H1 (cell line): ENCODE results near the gene CYP26A1. TPM values are rescaled to one million over a fixed set of nuclear protein-coding genes. Genes with fewer than 3 reads are reported as not detected.

Experiments used
- CTCF ChIA-PET: fragments of 300-600 bp; sonication (Branson Sonifier 250); formaldehyde crosslinking; loops from one replicate; lab custom pipeline; 2021; ENCODE audit not compliant: partially characterized antibody; lab: Charles Lee
- POLR2A ChIA-PET: fragments of 300-600 bp; sonication (Branson Sonifier 250); formaldehyde crosslinking; loops from one replicate; lab custom pipeline; 2021; ENCODE audit warnings: inconsistent platforms; ENCODE audit not compliant: partially characterized antibody; lab: Charles Lee
- DNase-seq, 2 experiments: peaks; one replicate each; pipeline versions ENCODE4 v3.0.0 to v3.0.0-alpha.2; 2010 to 2022; ENCODE audit warnings: low spot score in 2 of 2, low read depth in 1 of 2, mixed read lengths in 1 of 2
- FAIRE-seq: peaks from 2 replicates; lab custom pipeline; 2011; peaks lifted over from hg19 to GRCh38; lab: Jason Lieb, UNC
- H2AFZ ChIP-seq: 2 replicates; pipeline ENCODE4 v1.8.1; 2012; ENCODE audit warnings: low read length, inconsistent platforms
- H2AK5ac ChIP-seq: 2 replicates; pipeline ENCODE4 v1.6.1; 2013; ENCODE audit warnings: low read depth, low read length
- H2BK120ac ChIP-seq: replicated peaks from 2 replicates; pipeline ENCODE3; 2013; ENCODE audit warnings: low read depth, low read length, inconsistent platforms
- H2BK12ac ChIP-seq: 2 replicates; pipeline ENCODE4 v1.6.1; 2013; ENCODE audit warnings: low read depth, low read length
- H2BK15ac ChIP-seq: 2 replicates; pipeline ENCODE4 v1.6.1; 2013; ENCODE audit warnings: low read length
- H2BK20ac ChIP-seq: 2 replicates; pipeline ENCODE4 v1.6.1; 2013; ENCODE audit warnings: low read length
- H2BK5ac ChIP-seq: 2 replicates; pipeline ENCODE4 v1.6.1; 2013; ENCODE audit warnings: low read depth, low read length
- H3K14ac ChIP-seq: 2 replicates; pipeline ENCODE4 v1.6.1; 2013; ENCODE audit warnings: inconsistent platforms; ENCODE audit not compliant: insufficient read length
- H3K18ac ChIP-seq: 2 replicates; pipeline ENCODE4 v1.6.1; 2013; ENCODE audit warnings: low read length; ENCODE audit errors: extremely low read depth
- H3K23ac ChIP-seq: 2 replicates; pipeline ENCODE4 v1.6.1; 2013; ENCODE audit warnings: inconsistent platforms; ENCODE audit not compliant: insufficient read length
- H3K23me2 ChIP-seq: 2 replicates; pipeline ENCODE4 v1.6.1; 2013; ENCODE audit warnings: low read depth, low read length
- H3K27ac ChIP-seq: 2 replicates; pipeline ENCODE4 v1.6.1; 2011; ENCODE audit warnings: low read depth, low read length, inconsistent platforms
- H3K27me3 ChIP-seq, 4 experiments: replicated peaks in 1 of 4; 1 replicate in 1 of 4; 2 replicates in 3 of 4; pipeline versions ENCODE4 v1.6.1 to v1.8.1; 2011 to 2013; ENCODE audit warnings: low read length in 3 of 4, mild to moderate bottlenecking in 3 of 4, inconsistent platforms in 2 of 4, mixed read lengths in 2 of 4, moderate library complexity in 1 of 4; ENCODE audit not compliant: control insufficient read depth in 3 of 4, insufficient read depth in 3 of 4; ENCODE audit errors: extremely low read depth in 1 of 4
- H3K36me3 ChIP-seq, 4 experiments: 2 replicates each; pipeline versions ENCODE4 v1.6.1 to v1.8.1; 2011 to 2013; ENCODE audit warnings: mild to moderate bottlenecking in 4 of 4, low read length in 3 of 4, moderate library complexity in 2 of 4, control low read depth in 1 of 4, inconsistent platforms in 1 of 4; ENCODE audit not compliant: insufficient read depth in 4 of 4, control insufficient read depth in 2 of 4
- H3K4ac ChIP-seq: replicated peaks from 2 replicates; pipeline ENCODE3; 2013; ENCODE audit warnings: low read length, low read depth, mixed read lengths, inconsistent platforms; ENCODE audit not compliant: insufficient read length
- H3K4me1 ChIP-seq, 4 experiments: replicated peaks in 1 of 4; 1 replicate in 1 of 4; 2 replicates in 3 of 4; pipeline versions ENCODE4 v1.6.1 to v1.8.1; 2011 to 2013; ENCODE audit warnings: low read length in 3 of 4, inconsistent platforms in 2 of 4, mixed read lengths in 1 of 4; ENCODE audit not compliant: insufficient read depth in 4 of 4, control insufficient read depth in 3 of 4
- H3K4me2 ChIP-seq, 2 experiments: 2 replicates each; pipeline versions ENCODE4 v1.6.1 to v1.8.1; 2011 to 2013; ENCODE audit warnings: low read depth in 2 of 2, low read length in 2 of 2, control low read depth in 1 of 2, inconsistent platforms in 1 of 2, mild to moderate bottlenecking in 1 of 2; ENCODE audit not compliant: insufficient read depth in 1 of 2
- H3K4me3 ChIP-seq, 4 experiments: fragments of 200-600, 300-600 bp in 1 of 4; sonication (generic), shearing (Covaris generic), sonication (Bioruptor Twin) in 1 of 4; 2 replicates each; pipeline versions ENCODE4 v1.5.1 to v1.8.1; 2011 to 2016; ENCODE audit warnings: low read length in 4 of 4, low read depth in 3 of 4, control low read depth in 2 of 4, inconsistent platforms in 2 of 4, mild to moderate bottlenecking in 2 of 4, mixed read lengths in 1 of 4, moderate library complexity in 1 of 4; ENCODE audit not compliant: insufficient read depth in 2 of 4; ENCODE audit errors: extremely low read depth in 1 of 4
- H3K56ac ChIP-seq: replicated peaks from 2 replicates; pipeline ENCODE3; 2013; ENCODE audit warnings: low read depth, mild to moderate bottlenecking, mixed read lengths, low read length, inconsistent platforms; ENCODE audit not compliant: insufficient read length
- H3K79me1 ChIP-seq: 2 replicates; pipeline ENCODE4 v1.6.1; 2013; ENCODE audit warnings: low read depth, low read length, control low read depth
- H3K79me2 ChIP-seq, 2 experiments: 2 replicates each; pipeline versions ENCODE4 v1.6.1 to v1.8.1; 2012 to 2013; ENCODE audit warnings: low read length in 2 of 2, mild to moderate bottlenecking in 2 of 2, inconsistent platforms in 1 of 2; ENCODE audit not compliant: insufficient read depth in 2 of 2, control insufficient read depth in 1 of 2
- H3K9ac ChIP-seq, 4 experiments: replicated peaks in 1 of 4; 1 replicate in 1 of 4; 2 replicates in 3 of 4; pipeline versions ENCODE4 v1.6.1 to v1.8.1; 2011 to 2013; ENCODE audit warnings: low read depth in 3 of 4, low read length in 3 of 4, control low read depth in 2 of 4, mild to moderate bottlenecking in 2 of 4, moderate library complexity in 2 of 4, inconsistent platforms in 1 of 4; ENCODE audit errors: extremely low read depth in 1 of 4
- H3K9me3 ChIP-seq, 2 experiments: 2 replicates each; pipeline versions ENCODE4 v1.6.1 to v1.8.1; 2012 to 2013; ENCODE audit warnings: mild to moderate bottlenecking in 2 of 2, moderate library complexity in 2 of 2, control low read depth in 1 of 2, inconsistent platforms in 1 of 2, low read depth in 1 of 2, low read length in 1 of 2, mixed read lengths in 1 of 2; ENCODE audit not compliant: insufficient read depth in 2 of 2
- H4K20me1 ChIP-seq, 2 experiments: replicated peaks in 1 of 2; 2 replicates each; pipeline versions ENCODE3 to v1.8.1; 2011 to 2013; ENCODE audit warnings: inconsistent platforms in 2 of 2, low read length in 2 of 2, mild to moderate bottlenecking in 1 of 2; ENCODE audit not compliant: insufficient read depth in 2 of 2, control insufficient read depth in 1 of 2
- H4K5ac ChIP-seq: 2 replicates; pipeline ENCODE4 v1.6.1; 2013; ENCODE audit warnings: low read length, low read depth, mixed read lengths, inconsistent platforms; ENCODE audit not compliant: insufficient read length
- H4K8ac ChIP-seq: 2 replicates; pipeline ENCODE4 v1.8.0; 2013; ENCODE audit warnings: mild to moderate bottlenecking, moderate library complexity, low read length, inconsistent platforms; ENCODE audit not compliant: insufficient read depth; ENCODE audit errors: extremely low read depth
- H4K91ac ChIP-seq: replicated peaks from 2 replicates; pipeline ENCODE3; 2013; ENCODE audit warnings: low read length, mixed read lengths, inconsistent platforms; ENCODE audit not compliant: insufficient read length
- BACH1 ChIP-seq: IDR thresholded peaks from 2 replicates; pipeline ENCODE4 v1.6.1; 2012; ENCODE audit warnings: low read length, improper control_type of control experiment
- EP300 ChIP-seq, 2 experiments: IDR thresholded peaks; 1 replicate in 1 of 2; 2 replicates in 1 of 2; pipeline ENCODE4 v1.6.1; 2011 to 2012; ENCODE audit warnings: low read depth in 2 of 2, low read length in 2 of 2, mild to moderate bottlenecking in 2 of 2, borderline replicate concordance in 1 of 2, inconsistent platforms in 1 of 2, moderate library complexity in 1 of 2
- HDAC2 ChIP-seq, 2 experiments: fragments of 300-600 bp in 1 of 2; sonication (generic) in 1 of 2; IDR thresholded peaks; 2 replicates each; pipeline ENCODE4 v1.6.1; 2011 to 2012; ENCODE audit warnings: low read depth in 2 of 2, low read length in 2 of 2, mild to moderate bottlenecking in 2 of 2, moderate library complexity in 2 of 2, borderline replicate concordance in 1 of 2, inconsistent platforms in 1 of 2
- POLR2AphosphoS5 ChIP-seq: IDR thresholded peaks from 2 replicates; pipeline ENCODE4 v1.6.1; 2011; ENCODE audit warnings: low read depth, low read length
- POU5F1 ChIP-seq: IDR thresholded peaks from 2 replicates; pipeline ENCODE4 v1.6.1; 2011; ENCODE audit warnings: low read depth, mild to moderate bottlenecking, low read length, moderate library complexity
- SIN3A ChIP-seq, 2 experiments: IDR thresholded peaks in 1 of 2; conservative IDR thresholded peaks in 1 of 2; 2 replicates each; pipeline ENCODE4 v1.6.1; 2011 to 2012; ENCODE audit warnings: low read length in 2 of 2, improper control_type of control experiment in 1 of 2, low read depth in 1 of 2, mild to moderate bottlenecking in 1 of 2
- SIRT6 ChIP-seq: IDR thresholded peaks from one replicate; pipeline ENCODE4 v1.7.1; 2012; ENCODE audit warnings: low read length, inconsistent platforms
- SIX5 ChIP-seq: IDR thresholded peaks from 2 replicates; pipeline ENCODE4 v1.6.1; 2011; ENCODE audit warnings: mild to moderate bottlenecking, low read depth, low read length
- SP2 ChIP-seq: IDR thresholded peaks from 2 replicates; pipeline ENCODE4 v1.6.1; 2012; ENCODE audit warnings: mild to moderate bottlenecking, low read length, inconsistent platforms
- TCF12 ChIP-seq: IDR thresholded peaks from 2 replicates; pipeline ENCODE4 v1.6.1; 2011; ENCODE audit warnings: low read depth, mild to moderate bottlenecking, low read length
- USF2 ChIP-seq: IDR thresholded peaks from 2 replicates; pipeline ENCODE4 v1.6.1; 2011; ENCODE audit warnings: low read length, improper control_type of control experiment
- WGBS, 2 experiments: shearing (Covaris generic) in 1 of 2; methylation state at CpG; one replicate each; pipeline versions ENCODE4 v1.1.6 to v1.1.7; 2013 to 2015; ENCODE audit warnings: low lambda C conversion rate in 2 of 2, mixed read lengths in 2 of 2, inconsistent platforms in 1 of 2, low coverage in 1 of 2, missing lambda C conversion rate in 1 of 2; ENCODE audit not compliant: insufficient replicate concordance in 2 of 2, insufficient coverage in 1 of 2, insufficient read length in 1 of 2; ENCODE audit errors: extremely low coverage in 1 of 2, missing lambda C conversion rate in 1 of 2; 5-methylcytosine and 5-hydroxymethylcytosine counted together
- polyA plus RNA-seq, 7 experiments: library from polyadenylated mRNA; depleted of rRNA in 3 of 7; stranded (reverse) in 5 of 7; unstranded in 2 of 7; fragments of >200 nt in 5 of 7; fragments of 200-250 nt in 2 of 7; gene quantifications; 1 replicate in 5 of 7; 2 replicates in 1 of 7; 4 replicates in 1 of 7; pipeline versions ENCODE4 v1.2.1 to v1.2.3, GENCODE V29; 2011 to 2013; ENCODE audit warnings: missing spikeins in 2 of 7, mixed read lengths in 2 of 7
- total RNA-seq: library from RNA; stranded (reverse); fragmentation: NEBNext Ultra II Directional; extraction: Animal tissue kit (Norgen Biotek cat#: 25700); gene quantifications from 2 replicates; pipeline ENCODE4 v1.2.1, GENCODE V29; 2021

Gene CYP26A1
- total and polyA plus RNA-seq, 2 of the 8 experiments (the other 6 are each of a cell fraction or from before 2014, with no cell fraction given) = 5.0 to 9.1 TPM

GRCh38 chr10:93083743-93084539, 10.2 kb downstream of the CYP26A1 start:
- POLR2A ChIA-PET = no interaction called here
- Histone ChIP-seq H4K5ac (no peak overlapping the region), H3K36me3 (no peaks in the 10 kb centered on the region)
- TF ChIP-seq EP300 (IDR thresholded peaks at IDR 0.05; ENCODE audit: borderline replicate concordance in 1 of 2, low read depth in 2 of 2, low read length in 2 of 2) (no peak), SIX5 (no peak), POU5F1 (no peak), HDAC2 (IDR thresholded peaks at IDR 0.05; ENCODE audit: borderline replicate concordance in 1 of 2, low read depth in 2 of 2, low read length in 2 of 2) (no peak), BACH1 (no peak), TCF12 (no peak), SP2 (no peak), SIRT6 (no peak), USF2 (no peak), POLR2AphosphoS5 (no peak), SIN3A (conservative IDR thresholded peaks at IDR 0.05 in 1 of 2, IDR thresholded peaks at IDR 0.05 in 1 of 2; ENCODE audit: low read depth in 1 of 2, low read length in 2 of 2) (no peak)
- TF ChIP-seq, all 59 proteins: peak for 0
- Histone ChIP-seq H2BK12ac (no peak overlapping the region), H2AK5ac (no peak overlapping the region), H3K4me1 (peaks cover 2 to 9% (median 4%) of the 10 kb centered on the region in 4 experiments), H3K9ac (no peak overlapping the region), H3K27me3 (no peaks in the 10 kb centered on the region; a peak in 3 of 7 replicates), H2AFZ (no peak overlapping the region), H3K56ac (no peak overlapping the region), H3K79me1 (no peaks in the 10 kb centered on the region), H3K4me3 (no peak overlapping the region), H2BK5ac (no peak overlapping the region), H3K14ac (no peak overlapping the region), H2BK15ac (no peak overlapping the region), H3K18ac (no peak overlapping the region), H3K4me2 (no peak overlapping the region), H3K4ac (no peak overlapping the region), H3K23me2 (no peaks in the 10 kb centered on the region), H3K9me3 (no peaks in the 10 kb centered on the region), H2BK120ac (no peak overlapping the region), H4K20me1 (no peaks in the 10 kb centered on the region), H4K8ac (no peak overlapping the region), H3K79me2 (no peaks in the 10 kb centered on the region), H2BK20ac (no peak overlapping the region), H4K91ac (no peak overlapping the region), H3K27ac (no peak overlapping the region), H3K23ac (no peak overlapping the region)
- no peak for DNase-seq
- CTCF ChIA-PET = interaction anchor here (18.5 kb wide), 1 partner anchor 269 kb away, joined by 363 read pairs; no protein-coding TSS in a partner anchor
- FAIRE-seq = no peak
- 90% methylated on average over 7 of the region's 7 CpGs; no CpG with 5 or more reads in 1 of the 2 experiments for WGBS, 2 experiments
